Endothelial cell of hepatic sinusoid (primary cell): ENCODE measurements around the gene TOR4A.

ENCODE experiments used
- in situ Hi-C: cut with HindIII; loops from 2 replicates; pipeline ENCODE4 v1.10.0; 2017; ENCODE audit warnings: low sequenced_read_pairs

Gene TOR4A

GRCh38 chr9:137314561-137315560 is 37.3 kb downstream of the TOR4A start:
- in situ Hi-C loops, result loop anchor here (10.0 kb wide), 1 partner anchor 100 kb away; no protein-coding TSS in a partner anchor

GRCh38 chr9:137315581-137316011 is 38.1 kb downstream of the TOR4A start:
- in situ Hi-C loops, result loop anchor here (10.0 kb wide), 1 partner anchor 99 kb away; no protein-coding TSS in a partner anchor

GRCh38 chr9:137316012-137316981 is 38.8 kb downstream of the TOR4A start:
- in situ Hi-C loops, result loop anchor here (10.0 kb wide), 1 partner anchor 99 kb away; no protein-coding TSS in a partner anchor

- in situ Hi-C loops, result loop anchor here (10.0 kb wide), 1 partner anchor 98 kb away; no protein-coding TSS in a partner anchor
Observed at GRCh38 chr9:137317021-137317717, 39.6 kb downstream of the TOR4A start.

DNA sequence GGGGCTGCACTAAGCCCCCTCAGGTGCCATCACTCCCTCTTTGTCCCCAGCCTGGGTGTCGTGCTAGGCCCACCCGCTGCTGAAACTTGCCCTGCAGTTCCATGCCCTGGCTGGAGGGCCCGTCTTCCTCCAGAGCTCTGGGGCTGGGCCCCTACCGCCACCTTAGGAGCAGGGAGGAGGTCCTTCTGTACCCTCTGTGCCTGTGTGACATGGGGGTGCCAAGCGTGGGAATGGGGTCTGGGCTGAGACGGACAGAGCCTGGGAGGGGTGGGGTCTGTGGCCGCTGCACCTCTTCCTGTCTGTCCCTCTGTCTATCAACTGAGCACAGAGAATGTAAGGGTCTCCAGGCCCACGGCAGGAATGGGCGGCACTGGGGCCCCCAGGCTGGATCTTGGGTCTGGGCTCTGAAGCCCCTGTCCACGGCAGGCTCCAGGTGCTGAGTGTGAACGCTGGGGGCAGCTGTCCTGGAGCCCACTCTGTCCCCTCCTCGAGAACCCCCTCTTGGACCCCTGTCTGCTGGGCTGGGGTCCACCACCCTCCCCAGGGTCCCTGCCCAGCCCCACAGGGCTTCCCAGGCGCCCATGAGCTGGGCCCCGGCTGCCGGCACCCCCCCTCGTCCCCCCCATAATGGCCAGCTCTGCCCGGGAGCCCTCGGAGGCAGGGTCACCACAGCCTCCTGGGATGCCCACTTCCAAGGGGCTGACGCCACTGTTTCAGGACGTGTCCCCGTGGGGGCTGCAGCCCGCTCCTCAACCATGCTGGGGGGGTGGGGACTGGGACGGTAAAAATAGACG is 40.4 kb downstream of the TOR4A start:
- in situ Hi-C loops, result loop anchor here (10.0 kb wide), 1 partner anchor 97 kb away; no protein-coding TSS in a partner anchor

- in situ Hi-C loops, result loop anchor here (10.0 kb wide), 1 partner anchor 96 kb away; no protein-coding TSS in a partner anchor
Observed at GRCh38 chr9:137318602-137319001, 41.1 kb downstream of the TOR4A start.

DNA sequence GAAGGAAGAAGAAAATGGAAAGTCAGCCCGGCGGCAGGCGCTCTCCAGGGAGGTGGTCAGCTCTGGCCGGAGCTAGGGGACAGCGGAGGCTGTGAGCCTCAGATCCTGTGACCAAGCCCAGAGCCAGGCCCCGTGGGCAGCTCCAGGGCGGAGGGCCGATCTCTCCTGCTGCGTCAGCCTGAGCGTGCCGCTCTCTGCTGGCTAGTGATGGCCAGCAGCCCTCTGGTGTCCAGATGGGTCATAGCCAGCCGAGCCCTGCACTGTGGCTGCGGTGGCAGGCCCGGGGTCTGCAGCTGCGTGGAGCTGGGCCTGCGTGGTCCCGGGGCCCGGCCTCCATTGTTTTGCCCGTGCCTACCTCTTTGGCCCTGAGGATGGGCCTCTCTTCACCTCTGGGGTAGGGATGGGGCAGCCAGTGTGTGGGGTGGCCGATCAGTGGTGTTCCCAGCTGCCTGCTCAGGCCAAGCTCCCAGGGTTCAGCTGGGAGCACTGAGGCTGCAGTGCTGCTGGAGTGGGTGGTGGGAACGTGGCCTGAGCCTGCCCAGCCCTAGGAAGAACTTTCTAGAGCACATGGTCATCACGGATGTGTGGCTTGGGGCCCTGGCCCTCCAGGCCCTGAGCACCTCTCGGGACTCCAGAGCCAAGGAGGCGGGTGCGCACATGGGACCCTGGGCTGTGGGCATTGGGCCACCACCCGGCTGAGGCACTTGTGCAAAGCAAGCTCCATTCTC is 41.6 kb downstream of the TOR4A start:
- in situ Hi-C loops, result loop anchor here (10.0 kb wide), 1 partner anchor 96 kb away; no protein-coding TSS in a partner anchor

DNA sequence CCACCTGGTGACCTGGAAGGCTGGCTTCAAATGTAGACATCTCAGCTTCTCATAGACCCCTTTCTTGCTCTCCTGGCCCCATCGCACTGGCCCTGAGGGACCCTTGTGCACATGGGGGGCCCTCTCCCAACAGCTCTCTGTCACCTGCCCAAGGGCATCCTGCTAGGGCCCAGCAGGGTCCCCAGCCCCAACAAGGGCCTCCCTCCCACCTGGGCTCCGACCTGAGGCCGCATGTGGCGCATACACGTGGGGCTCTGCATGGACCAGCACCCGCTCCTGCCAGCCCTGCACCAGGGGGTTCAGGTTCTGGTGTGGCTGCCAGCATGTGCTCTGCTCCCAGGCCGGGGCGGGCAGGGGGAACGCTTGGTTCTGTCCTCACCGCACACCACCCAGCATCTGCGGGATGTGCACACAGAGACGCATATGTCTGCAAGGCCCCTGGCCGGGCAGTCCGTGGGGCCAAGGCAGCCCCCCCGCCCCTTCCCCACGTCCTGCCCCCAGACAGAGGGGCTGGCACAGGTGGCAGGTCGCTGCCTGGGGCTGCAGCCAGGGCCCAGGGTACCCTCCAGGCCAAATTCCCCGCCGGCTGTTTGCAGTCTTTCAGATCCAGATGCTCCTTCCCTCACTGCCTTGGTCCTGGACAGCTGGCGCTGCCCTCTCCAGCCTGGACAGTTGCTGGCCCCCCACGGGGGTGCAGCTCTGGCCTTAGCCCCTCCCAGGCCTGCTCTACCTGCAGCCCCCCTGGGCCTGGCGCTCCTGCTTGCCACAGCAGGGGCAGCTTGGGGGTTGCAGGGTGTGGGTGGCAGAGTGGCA is 42.4 kb downstream of the TOR4A start:
- in situ Hi-C loops, result loop anchor here (10.0 kb wide), 1 partner anchor 95 kb away; no protein-coding TSS in a partner anchor

- in situ Hi-C loops, result no loop called here
Observed at GRCh38 chr9:137320555-137321384, 43.2 kb downstream of the TOR4A start.

DNA sequence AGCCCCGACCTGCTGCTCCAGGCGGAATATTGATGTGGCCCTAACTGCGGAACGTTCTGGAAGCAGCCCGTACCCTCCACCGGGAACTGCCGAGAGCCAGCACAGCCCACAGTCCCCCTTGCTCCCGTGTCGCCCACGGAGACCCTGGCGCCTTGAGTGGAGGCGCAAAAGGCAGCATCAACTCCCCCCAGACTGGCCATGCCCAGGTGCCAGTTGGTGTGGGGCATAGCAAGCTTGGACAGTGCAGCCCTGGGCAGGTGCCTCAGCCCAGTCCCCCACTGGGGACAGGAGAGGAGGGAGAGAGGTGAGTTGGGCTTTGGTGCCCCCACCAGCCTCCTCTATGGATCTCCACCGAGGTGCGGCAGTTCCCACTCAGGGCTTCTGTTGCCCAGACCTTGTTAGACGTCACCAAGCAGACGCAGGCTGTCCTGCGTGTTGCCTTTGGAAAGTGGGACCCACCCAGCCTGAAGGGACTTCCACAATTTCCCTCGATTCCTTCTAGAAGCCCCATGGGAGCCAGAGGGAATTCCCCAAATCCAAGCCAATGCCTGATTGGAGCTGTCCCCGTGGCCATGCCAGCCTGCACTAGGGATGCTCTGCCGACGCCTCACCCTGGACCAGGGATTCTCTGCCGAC is 44.3 kb downstream of the TOR4A start:
- in situ Hi-C loops, result no loop called here

GRCh38 chr9:137323531-137324331 is 46.2 kb downstream of the TOR4A start:
- in situ Hi-C loops, result no loop called here

- in situ Hi-C loops, result no loop called here
Observed at GRCh38 chr9:137325124-137325523, 47.6 kb downstream of the TOR4A start.

DNA sequence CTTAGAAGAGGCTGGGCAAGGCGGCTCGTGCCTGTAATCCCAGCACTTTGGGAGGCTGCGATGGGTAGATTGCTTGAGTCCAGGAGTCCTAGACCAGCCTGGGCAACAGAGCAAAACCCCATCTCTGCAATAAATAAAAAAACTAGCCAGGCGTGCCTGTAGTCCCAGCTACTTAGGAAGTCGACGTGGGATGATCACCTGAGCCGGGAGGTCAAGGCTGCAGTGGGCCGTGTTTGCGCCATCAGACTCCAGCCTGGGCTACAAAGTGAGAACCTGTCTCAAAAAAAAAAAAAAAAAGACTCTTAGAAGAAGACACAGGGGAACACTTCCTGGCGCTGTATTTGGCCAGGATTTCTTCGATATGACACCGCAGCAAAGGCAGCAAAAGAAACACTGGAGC is 48.3 kb downstream of the TOR4A start:
- in situ Hi-C loops, result no loop called here

- in situ Hi-C loops, result no loop called here
Observed at GRCh38 chr9:137326445-137327065, 49.0 kb downstream of the TOR4A start.
